Panc1 (cell line): ENCODE measurements around the gene EIF3B.

Source experiments
- CTCF ChIP-seq: fragments of 450-650 bp; IDR thresholded peaks from 2 replicates; pipeline ENCODE4 v1.5.1; 2017; ENCODE audit warnings: mild to moderate bottlenecking
- POLR2AphosphoS5 ChIP-seq: IDR thresholded peaks from 2 replicates; pipeline ENCODE4 v1.6.1; 2012; ENCODE audit warnings: mild to moderate bottlenecking, low read depth, low read length, moderate library complexity

GRCh38 chr7:2321020-2321419 lies 33.6 kb upstream of the EIF3B start:
- TF ChIP-seq CTCF (no peak), POLR2AphosphoS5 (no peak)
